GM23338 (cell line): ENCODE measurements around the gene PLD6.

ENCODE experiments used
- CREB1 ChIP-seq: fragments of 250-450 bp; sonication (Bioruptor Pico); IDR thresholded peaks from 2 replicates; pipeline ENCODE4 v1.5.0; 2020; ENCODE audit warnings: low read depth, mild to moderate bottlenecking, moderate library complexity
- EZH2 ChIP-seq: fragments of 200-600 bp; sonication (generic); IDR thresholded peaks from one replicate; pipeline ENCODE4 v1.8.0; 2017; ENCODE audit warnings: antibody characterized with exemption, mild to moderate bottlenecking, low read depth; ENCODE audit not compliant: unreplicated experiment
- EZH2phosphoT487 ChIP-seq: fragments of 200-600 bp; sonication (generic); IDR thresholded peaks from one replicate; pipeline ENCODE4 v1.8.1; 2018; ENCODE audit warnings: antibody characterized with exemption; ENCODE audit not compliant: unreplicated experiment
- JUNB ChIP-seq: IDR thresholded peaks from one replicate; pipeline ENCODE4 v1.6.1; 2016; ENCODE audit warnings: antibody characterized with exemption; ENCODE audit not compliant: unreplicated experiment
- NANOG ChIP-seq: IDR thresholded peaks from 2 replicates; pipeline ENCODE4 v1.6.1; 2016; ENCODE audit warnings: antibody characterized with exemption, borderline replicate concordance
- POLR2AphosphoS5 ChIP-seq: IDR thresholded peaks from 2 replicates; pipeline ENCODE4 v1.6.1; 2016; ENCODE audit warnings: antibody characterized with exemption, low read depth
- ZNF114 ChIP-seq: fragments of 250-450 bp; sonication (Bioruptor Pico); IDR thresholded peaks from 2 replicates; pipeline ENCODE4 v1.5.0; 2020; ENCODE audit warnings: mild to moderate bottlenecking, moderate library complexity
- ZNF331 ChIP-seq: fragments of 250-450 bp; sonication (Bioruptor Pico); IDR thresholded peaks from 2 replicates; pipeline ENCODE4 v1.5.0; 2020; ENCODE audit warnings: low read depth, mild to moderate bottlenecking, moderate library complexity
- TF ChIP-seq, protein P1 (sequence below), 2 experiments: fragments of 200-600 bp in 1 of 2; sonication (generic) in 1 of 2; conservative IDR thresholded peaks; 2 replicates each; pipeline versions ENCODE4 v1.5.1 to v1.6.1; 2016 to 2017; ENCODE audit warnings: antibody characterized with exemption in 2 of 2, low read depth in 2 of 2, mild to moderate bottlenecking in 2 of 2, moderate library complexity in 1 of 2
- TF ChIP-seq, protein P2 (sequence below): IDR thresholded peaks from one replicate; pipeline ENCODE4 v1.6.1; 2018; ENCODE audit warnings: antibody characterized with exemption; ENCODE audit not compliant: unreplicated experiment
- TF ChIP-seq, protein P3 (sequence below): IDR thresholded peaks from 2 replicates; pipeline ENCODE4 v1.6.1; 2016; ENCODE audit warnings: antibody characterized with exemption

DNA sequence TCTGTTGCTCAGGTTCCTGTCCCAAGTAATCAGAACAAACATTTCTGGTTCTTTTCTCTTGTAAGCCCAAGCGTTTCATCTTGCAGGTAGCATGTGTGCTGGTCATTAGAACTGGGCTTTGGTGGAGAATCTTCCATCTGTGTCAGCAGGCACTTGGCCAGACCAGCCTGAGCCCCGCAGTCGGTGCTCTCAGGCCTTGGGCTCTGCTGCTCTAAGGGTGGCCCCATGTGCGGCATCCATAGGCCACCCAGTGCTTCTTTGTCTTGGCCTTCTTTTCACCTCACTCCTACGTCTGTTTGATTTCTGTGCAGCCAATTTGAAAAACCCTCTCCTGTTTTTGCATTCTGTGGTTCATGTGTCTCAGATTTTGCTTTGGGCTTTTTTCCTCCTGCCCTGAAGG lies 51.6 kb downstream of the PLD6 start:
- TF ChIP-seq, protein P1, sequence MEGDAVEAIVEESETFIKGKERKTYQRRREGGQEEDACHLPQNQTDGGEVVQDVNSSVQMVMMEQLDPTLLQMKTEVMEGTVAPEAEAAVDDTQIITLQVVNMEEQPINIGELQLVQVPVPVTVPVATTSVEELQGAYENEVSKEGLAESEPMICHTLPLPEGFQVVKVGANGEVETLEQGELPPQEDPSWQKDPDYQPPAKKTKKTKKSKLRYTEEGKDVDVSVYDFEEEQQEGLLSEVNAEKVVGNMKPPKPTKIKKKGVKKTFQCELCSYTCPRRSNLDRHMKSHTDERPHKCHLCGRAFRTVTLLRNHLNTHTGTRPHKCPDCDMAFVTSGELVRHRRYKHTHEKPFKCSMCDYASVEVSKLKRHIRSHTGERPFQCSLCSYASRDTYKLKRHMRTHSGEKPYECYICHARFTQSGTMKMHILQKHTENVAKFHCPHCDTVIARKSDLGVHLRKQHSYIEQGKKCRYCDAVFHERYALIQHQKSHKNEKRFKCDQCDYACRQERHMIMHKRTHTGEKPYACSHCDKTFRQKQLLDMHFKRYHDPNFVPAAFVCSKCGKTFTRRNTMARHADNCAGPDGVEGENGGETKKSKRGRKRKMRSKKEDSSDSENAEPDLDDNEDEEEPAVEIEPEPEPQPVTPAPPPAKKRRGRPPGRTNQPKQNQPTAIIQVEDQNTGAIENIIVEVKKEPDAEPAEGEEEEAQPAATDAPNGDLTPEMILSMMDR (conservative IDR thresholded peaks at IDR 0.05; ENCODE audit: low read depth in 2 of 2) = no peak
- TF ChIP-seq JUNB (no peak), POLR2AphosphoS5 (no peak), EZH2 (no peak), CREB1 (CRISPR knock-in tag) (no peak), ZNF114 (CRISPR knock-in tag) (no peak), NANOG (no peak), EZH2phosphoT487 (no peak), ZNF331 (CRISPR knock-in tag) (no peak)
- TF ChIP-seq, protein P2, sequence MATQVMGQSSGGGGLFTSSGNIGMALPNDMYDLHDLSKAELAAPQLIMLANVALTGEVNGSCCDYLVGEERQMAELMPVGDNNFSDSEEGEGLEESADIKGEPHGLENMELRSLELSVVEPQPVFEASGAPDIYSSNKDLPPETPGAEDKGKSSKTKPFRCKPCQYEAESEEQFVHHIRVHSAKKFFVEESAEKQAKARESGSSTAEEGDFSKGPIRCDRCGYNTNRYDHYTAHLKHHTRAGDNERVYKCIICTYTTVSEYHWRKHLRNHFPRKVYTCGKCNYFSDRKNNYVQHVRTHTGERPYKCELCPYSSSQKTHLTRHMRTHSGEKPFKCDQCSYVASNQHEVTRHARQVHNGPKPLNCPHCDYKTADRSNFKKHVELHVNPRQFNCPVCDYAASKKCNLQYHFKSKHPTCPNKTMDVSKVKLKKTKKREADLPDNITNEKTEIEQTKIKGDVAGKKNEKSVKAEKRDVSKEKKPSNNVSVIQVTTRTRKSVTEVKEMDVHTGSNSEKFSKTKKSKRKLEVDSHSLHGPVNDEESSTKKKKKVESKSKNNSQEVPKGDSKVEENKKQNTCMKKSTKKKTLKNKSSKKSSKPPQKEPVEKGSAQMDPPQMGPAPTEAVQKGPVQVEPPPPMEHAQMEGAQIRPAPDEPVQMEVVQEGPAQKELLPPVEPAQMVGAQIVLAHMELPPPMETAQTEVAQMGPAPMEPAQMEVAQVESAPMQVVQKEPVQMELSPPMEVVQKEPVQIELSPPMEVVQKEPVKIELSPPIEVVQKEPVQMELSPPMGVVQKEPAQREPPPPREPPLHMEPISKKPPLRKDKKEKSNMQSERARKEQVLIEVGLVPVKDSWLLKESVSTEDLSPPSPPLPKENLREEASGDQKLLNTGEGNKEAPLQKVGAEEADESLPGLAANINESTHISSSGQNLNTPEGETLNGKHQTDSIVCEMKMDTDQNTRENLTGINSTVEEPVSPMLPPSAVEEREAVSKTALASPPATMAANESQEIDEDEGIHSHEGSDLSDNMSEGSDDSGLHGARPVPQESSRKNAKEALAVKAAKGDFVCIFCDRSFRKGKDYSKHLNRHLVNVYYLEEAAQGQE = no peak
- TF ChIP-seq, protein P3, sequence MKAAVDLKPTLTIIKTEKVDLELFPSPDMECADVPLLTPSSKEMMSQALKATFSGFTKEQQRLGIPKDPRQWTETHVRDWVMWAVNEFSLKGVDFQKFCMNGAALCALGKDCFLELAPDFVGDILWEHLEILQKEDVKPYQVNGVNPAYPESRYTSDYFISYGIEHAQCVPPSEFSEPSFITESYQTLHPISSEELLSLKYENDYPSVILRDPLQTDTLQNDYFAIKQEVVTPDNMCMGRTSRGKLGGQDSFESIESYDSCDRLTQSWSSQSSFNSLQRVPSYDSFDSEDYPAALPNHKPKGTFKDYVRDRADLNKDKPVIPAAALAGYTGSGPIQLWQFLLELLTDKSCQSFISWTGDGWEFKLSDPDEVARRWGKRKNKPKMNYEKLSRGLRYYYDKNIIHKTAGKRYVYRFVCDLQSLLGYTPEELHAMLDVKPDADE = no peak
